IMR-90 (cell line): ENCODE measurements around the gene PEX5. TPM values are rescaled to one million over a fixed set of nuclear protein-coding genes. Genes with fewer than 3 reads are reported as not detected.

Experiments
- ATAC-seq: fragments of 200-7000 bp; cut with Tn5 transposase; 2 replicates; pipeline ENCODE4 v1.9.1; 2020; ENCODE audit warnings: low read depth, mild to moderate bottlenecking, moderate library complexity
- BruUV-seq: library from RNA; stranded (reverse); fragments of 400-500 nt; replicated peaks from 2 replicates; lab custom pipeline; 2021; lab: Mats Ljungman, UMichigan
- CTCF ChIA-PET: fragments of 300-600 bp; formaldehyde crosslinking; extraction: SDS; loops from one replicate; lab custom pipeline; 2021; ENCODE audit warnings: antibody characterized with exemption; lab: Yijun Ruan, JAX
- POLR2A ChIA-PET: fragments of 300-600 bp; sonication (Branson Sonifier 250); formaldehyde crosslinking; loops from one replicate; lab custom pipeline; 2022; ENCODE audit warnings: antibody characterized with exemption; ENCODE audit not compliant: unreplicated experiment; lab: Charles Lee
- DNase-seq: peaks from one replicate; pipeline ENCODE4 v3.0.0; 2013
- H2AFZ ChIP-seq: replicated peaks from 2 replicates; pipeline ENCODE3; 2013; ENCODE audit warnings: low read length, mild to moderate bottlenecking; ENCODE audit not compliant: poor library complexity
- H2AK5ac ChIP-seq: 2 replicates; pipeline ENCODE4 v1.6.1; 2013; ENCODE audit warnings: low read depth, low read length, inconsistent platforms
- H2AK9ac ChIP-seq: replicated peaks from 2 replicates; pipeline ENCODE3; 2013; ENCODE audit warnings: mild to moderate bottlenecking, low read depth, low read length, moderate library complexity; ENCODE audit not compliant: poor library complexity
- H2BK120ac ChIP-seq: 2 replicates; pipeline ENCODE4 v1.6.1; 2013; ENCODE audit warnings: low read depth, low read length, inconsistent platforms
- H2BK15ac ChIP-seq: 3 replicates; pipeline ENCODE4 v1.6.1; 2013; ENCODE audit warnings: low read depth, low read length, inconsistent platforms
- H2BK20ac ChIP-seq: 2 replicates; pipeline ENCODE4 v1.6.1; 2013; ENCODE audit warnings: low read depth, mild to moderate bottlenecking, inconsistent platforms, low read length, moderate library complexity
- H2BK5ac ChIP-seq: 2 replicates; pipeline ENCODE4 v1.6.1; 2013; ENCODE audit warnings: mild to moderate bottlenecking, low read depth, low read length, inconsistent platforms; ENCODE audit not compliant: poor library complexity, severe bottlenecking
- H3K14ac ChIP-seq: replicated peaks from 2 replicates; pipeline ENCODE4 v1.6.1; 2013; ENCODE audit warnings: low read depth, low read length, inconsistent platforms
- H3K18ac ChIP-seq: 2 replicates; pipeline ENCODE4 v1.6.1; 2013; ENCODE audit warnings: low read depth, low read length, control low read depth
- H3K23ac ChIP-seq: 2 replicates; pipeline ENCODE4 v1.6.1; 2013; ENCODE audit warnings: low read depth, low read length, inconsistent platforms
- H3K27ac ChIP-seq: 2 replicates; pipeline ENCODE4 v1.5.1; 2013; ENCODE audit warnings: mild to moderate bottlenecking, control low read depth, low read length; ENCODE audit not compliant: insufficient read depth
- H3K27me3 ChIP-seq: 2 replicates; pipeline ENCODE4 v1.6.1; 2013; ENCODE audit warnings: low read length; ENCODE audit not compliant: control insufficient read depth, insufficient read depth
- H3K36me3 ChIP-seq: 2 replicates; pipeline ENCODE4 v1.6.1; 2013; ENCODE audit warnings: low read length, mixed read lengths; ENCODE audit not compliant: control insufficient read depth, insufficient read depth
- H3K4ac ChIP-seq: 2 replicates; pipeline ENCODE4 v1.6.1; 2013; ENCODE audit warnings: low read depth, low read length, inconsistent platforms
- H3K4me1 ChIP-seq: 2 replicates; pipeline ENCODE4 v1.6.1; 2013; ENCODE audit warnings: low read length, mixed read lengths; ENCODE audit not compliant: control insufficient read depth, insufficient read depth
- H3K4me2 ChIP-seq: 2 replicates; pipeline ENCODE4 v1.6.1; 2013; ENCODE audit warnings: low read depth, mild to moderate bottlenecking, control low read depth, low read length, moderate library complexity
- H3K4me3 ChIP-seq: 2 replicates; pipeline ENCODE4 v1.5.1; 2013; ENCODE audit warnings: low read depth, mild to moderate bottlenecking, control low read depth, low read length, moderate library complexity; ENCODE audit not compliant: insufficient read depth
- H3K56ac ChIP-seq: 2 replicates; pipeline ENCODE4 v1.6.1; 2013; ENCODE audit warnings: low read length, inconsistent platforms; ENCODE audit not compliant: insufficient read depth; ENCODE audit errors: extremely low read depth
- H3K79me1 ChIP-seq, 2 experiments: 2 replicates each; pipeline ENCODE4 v1.6.1; 2013; ENCODE audit warnings: low read length in 2 of 2, inconsistent platforms in 1 of 2, low read depth in 1 of 2
- H3K9ac ChIP-seq: 2 replicates; pipeline ENCODE4 v1.6.1; 2013; ENCODE audit warnings: low read depth, low read length, control low read depth
- H3K9me1 ChIP-seq: 2 replicates; pipeline ENCODE4 v1.6.1; 2013; ENCODE audit warnings: low read length, inconsistent platforms; ENCODE audit not compliant: insufficient read depth
- H3K9me3 ChIP-seq: 2 replicates; pipeline ENCODE4 v1.6.1; 2013; ENCODE audit warnings: low read length; ENCODE audit not compliant: control insufficient read depth, insufficient read depth
- H4K20me1 ChIP-seq: 2 replicates; pipeline ENCODE4 v1.6.1; 2013; ENCODE audit warnings: low read length, inconsistent platforms; ENCODE audit not compliant: insufficient read depth
- H4K5ac ChIP-seq: 2 replicates; pipeline ENCODE4 v1.6.1; 2013; ENCODE audit warnings: mild to moderate bottlenecking, low read depth, low read length, control low read depth
- H4K8ac ChIP-seq, 2 experiments: 2 replicates each; pipeline ENCODE4 v1.6.1; 2013; ENCODE audit warnings: low read depth in 2 of 2, low read length in 2 of 2, control low read depth in 1 of 2, inconsistent platforms in 1 of 2
- H4K91ac ChIP-seq: 2 replicates; pipeline ENCODE4 v1.6.1; 2013; ENCODE audit warnings: low read depth, low read length, inconsistent platforms; ENCODE audit not compliant: insufficient read depth
- BHLHE40 ChIP-seq: fragments of 150-350 bp; IDR thresholded peaks from 2 replicates; pipeline ENCODE4 v1.6.1; 2016; ENCODE audit warnings: mild to moderate bottlenecking, low read depth, low read length
- CEBPB ChIP-seq: IDR thresholded peaks from 2 replicates; pipeline ENCODE4 v1.6.1; 2012; ENCODE audit warnings: low read depth, low read length, improper control_type of control experiment
- MXI1 ChIP-seq: IDR thresholded peaks from 2 replicates; pipeline ENCODE4 v1.6.1; 2012; ENCODE audit warnings: low read depth, mild to moderate bottlenecking, low read length, moderate library complexity, borderline replicate concordance
- dilution Hi-C: fragments of 300-500 bp; cut with HindIII; formaldehyde crosslinking; loops from one replicate; pipeline ENCODE4 v1.14.3; 2018; ENCODE audit warnings: low sequenced_read_pairs; ENCODE audit not compliant: unreplicated experiment
- in situ Hi-C: fragments of 300-500 bp; cut with MboI; formaldehyde crosslinking; loops from 3 replicates; pipeline ENCODE4 v1.14.3; 2019; ENCODE audit warnings: low sequenced_read_pairs, inconsistent platforms, mixed read lengths
- intact Hi-C: fragments of 100-400 bp; cut with micrococcal nuclease; formaldehyde crosslinking; loops from 2 replicates; pipeline ENCODE4 v1.10.0; 2022
- polyA plus RNA-seq, 3 experiments: library from polyadenylated mRNA; depleted of rRNA; stranded (reverse); fragments of >200 nt; gene quantifications; 2 replicates each; pipeline ENCODE4 v1.2.3, GENCODE V29; 2012; ENCODE audit warnings: low replicate concordance in 1 of 3
- total RNA-seq: library from RNA; depleted of rRNA; stranded (reverse); fragments of >200 nt; gene quantifications from 2 replicates; pipeline ENCODE4 v1.2.3, GENCODE V29; 2012

PEX5 gene
- total and polyA plus RNA-seq, 2 of the 4 experiments (the other 2 are of a cell fraction) = 14.4 to 18.3 TPM

- H3K27ac ChIP-seq = no peak overlapping the region; the same call in 1 of the 2 replicates
- H2AFZ ChIP-seq = no peak overlapping the region
- ATAC-seq = peak; percentile 72
These were observed 14.0 kb upstream of the PEX5 start for GRCh38 chr12:7175493-7175892.

More at GRCh38 chr12:7175493-7175892, 14.0 kb upstream of the PEX5 start:
- peak overlapping the region; percentile 18 for H2BK5ac ChIP-seq
- peaks cover 2% of the 10 kb centered on the region; the same call in 1 of the 2 replicates for H3K4me1 ChIP-seq
- no peaks in the 10 kb centered on the region for H3K79me1 ChIP-seq
- no peak overlapping the region for H3K23ac ChIP-seq
- H3K9me1 ChIP-seq = no peaks in the 10 kb centered on the region
- no peak overlapping the region for H2BK20ac ChIP-seq
- ChIA-PET POLR2A (interaction anchor here (1.0 kb wide), 1 partner anchor 13 kb away, joined by 5 read pairs; no protein-coding TSS in a partner anchor), CTCF (no interaction called here)
- no TSS peak for BruUV-seq
- in situ Hi-C loops = no loop called here
- intact Hi-C loops = no loop called here
- H3K4me2 ChIP-seq = no peak overlapping the region
- peak; percentile 47 for DNase-seq
- dilution Hi-C loops = no loop called here
- no peak overlapping the region for H4K91ac ChIP-seq
- no peak overlapping the region for H2AK9ac ChIP-seq
- no peaks in the 10 kb centered on the region for H4K20me1 ChIP-seq
- H3K9me3 ChIP-seq = peaks cover 6% of the 10 kb centered on the region; the same call in 1 of the 2 replicates
- H4K8ac ChIP-seq = no peak overlapping the region
- H3K18ac ChIP-seq = no peak overlapping the region
- peaks cover 3% of the 10 kb centered on the region for H3K27me3 ChIP-seq
- H3K36me3 ChIP-seq = no peaks in the 10 kb centered on the region
- no peak overlapping the region for H3K56ac ChIP-seq
- H2BK15ac ChIP-seq = no peak overlapping the region
- H3K4me3 ChIP-seq = no peak overlapping the region
- H3K9ac ChIP-seq = no peak overlapping the region
- H4K5ac ChIP-seq = no peak overlapping the region
- no peak overlapping the region for H2AK5ac ChIP-seq
- no peak overlapping the region for H3K14ac ChIP-seq
- no peak overlapping the region for H3K4ac ChIP-seq
- TF ChIP-seq MXI1 (no peak), BHLHE40 (no peak), CEBPB (peak; percentile 72)
- H2BK120ac ChIP-seq = no peak overlapping the region
